MM.1S (cell line): ENCODE measurements around the gene GRB10.

Source experiments
- EZH2 ChIP-seq: fragments of 300-600 bp; sonication (generic); optimal IDR thresholded peaks from 2 replicates; pipeline ENCODE3; 2017; ENCODE audit warnings: low read depth, mild to moderate bottlenecking, antibody characterized with exemption, low read length, mixed read lengths
- EZH2phosphoT487 ChIP-seq: fragments of 300-600 bp; sonication (generic); IDR thresholded peaks from 2 replicates; pipeline ENCODE4 v1.6.1; 2018; ENCODE audit warnings: antibody characterized with exemption, low read length
- TF ChIP-seq, protein P1 (sequence below): fragments of 300-600 bp; sonication (generic); IDR thresholded peaks from 2 replicates; pipeline ENCODE4 v1.5.1; 2016; ENCODE audit warnings: antibody characterized with exemption, low read length, mixed read lengths

DNA sequence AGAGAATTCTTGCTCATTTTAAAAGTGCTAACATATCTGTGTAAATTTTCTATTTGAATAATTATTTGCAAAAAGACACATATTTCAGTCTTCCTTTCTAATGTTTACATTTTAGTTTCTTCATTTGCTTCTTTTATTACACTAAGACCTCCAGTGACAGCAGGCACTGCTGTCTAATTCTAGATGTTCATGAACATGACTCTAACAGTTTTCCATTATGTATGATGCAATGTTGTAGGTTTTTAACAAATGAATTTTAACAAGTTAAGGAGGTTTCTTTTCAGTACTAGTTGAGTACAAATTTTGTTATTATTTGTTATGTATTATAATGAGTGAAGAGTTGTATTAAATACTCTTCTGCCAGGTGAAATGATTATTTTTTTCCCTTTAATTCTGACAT is 83.6 kb downstream of the GRB10 start:
- TF ChIP-seq, protein P1, sequence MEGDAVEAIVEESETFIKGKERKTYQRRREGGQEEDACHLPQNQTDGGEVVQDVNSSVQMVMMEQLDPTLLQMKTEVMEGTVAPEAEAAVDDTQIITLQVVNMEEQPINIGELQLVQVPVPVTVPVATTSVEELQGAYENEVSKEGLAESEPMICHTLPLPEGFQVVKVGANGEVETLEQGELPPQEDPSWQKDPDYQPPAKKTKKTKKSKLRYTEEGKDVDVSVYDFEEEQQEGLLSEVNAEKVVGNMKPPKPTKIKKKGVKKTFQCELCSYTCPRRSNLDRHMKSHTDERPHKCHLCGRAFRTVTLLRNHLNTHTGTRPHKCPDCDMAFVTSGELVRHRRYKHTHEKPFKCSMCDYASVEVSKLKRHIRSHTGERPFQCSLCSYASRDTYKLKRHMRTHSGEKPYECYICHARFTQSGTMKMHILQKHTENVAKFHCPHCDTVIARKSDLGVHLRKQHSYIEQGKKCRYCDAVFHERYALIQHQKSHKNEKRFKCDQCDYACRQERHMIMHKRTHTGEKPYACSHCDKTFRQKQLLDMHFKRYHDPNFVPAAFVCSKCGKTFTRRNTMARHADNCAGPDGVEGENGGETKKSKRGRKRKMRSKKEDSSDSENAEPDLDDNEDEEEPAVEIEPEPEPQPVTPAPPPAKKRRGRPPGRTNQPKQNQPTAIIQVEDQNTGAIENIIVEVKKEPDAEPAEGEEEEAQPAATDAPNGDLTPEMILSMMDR = no peak
- TF ChIP-seq EZH2phosphoT487 = no peak
- TF ChIP-seq EZH2 = no peak
